ENCODE results near the gene ARHGEF40.

ARHGEF40 gene

DNA sequence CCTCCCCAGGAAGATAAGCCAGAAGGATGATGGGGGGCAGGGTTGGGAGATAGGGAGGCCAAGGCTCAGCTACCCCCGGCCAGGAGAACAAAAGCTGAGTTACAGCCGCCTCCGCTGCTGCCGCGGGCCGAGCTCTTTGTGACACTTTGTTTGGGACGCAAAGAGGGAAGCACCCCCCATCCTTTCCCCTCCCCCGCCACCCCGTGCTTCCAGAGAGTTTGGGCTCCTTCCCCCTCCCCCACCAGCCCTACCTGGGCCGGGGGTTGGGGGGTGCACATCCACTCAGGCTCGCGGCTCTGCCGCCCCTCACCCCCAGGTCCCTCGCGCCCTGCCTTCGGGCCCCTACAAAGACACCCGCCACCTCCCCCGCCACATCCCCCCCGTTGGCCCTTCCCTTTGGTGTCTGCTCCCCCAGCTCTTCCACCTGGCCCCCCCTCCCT lies 27.6 kb downstream of the ARHGEF40 start:
- Histone ChIP-seq H3K4me3 (ENCODE audit: insufficient read depth, low read length, poor library complexity, severe bottlenecking) (no peak overlapping the region), H3K27ac (ENCODE audit: low read depth, low read length) (no peak overlapping the region), H3K4me2 (ENCODE audit: low read depth, low read length, poor library complexity, severe bottlenecking) (no peak overlapping the region), H3K9me3 (ENCODE audit: insufficient read depth, low read length) (no peaks in the 10 kb centered on the region), H3K9ac (ENCODE audit: low read length) (no peak overlapping the region), H3K79me2 (ENCODE audit: insufficient read depth, low read length) (no peaks in the 10 kb centered on the region), H2AFZ (ENCODE audit: low read depth, low read length, severe bottlenecking) (no peak overlapping the region), H3K36me3 (ENCODE audit: low read length) (no peaks in the 10 kb centered on the region), H4K20me1 (ENCODE audit: low read depth, low read length) (no peaks in the 10 kb centered on the region), H3K9me2 (replicated peaks; ENCODE audit: insufficient read depth, low read length) (no peaks in the 10 kb centered on the region), H3K27me3 (ENCODE audit: low read length) (no peaks in the 10 kb centered on the region), H3F3A (ENCODE audit: insufficient read depth) (peaks cover 4% of the 10 kb centered on the region; the same call in 1 of the 2 replicates)
- TF ChIP-seq EZH2phosphoT487 (conservative IDR thresholded peaks at IDR 0.05; ENCODE audit: low read length) (no peak), CTCF (IDR thresholded peaks at IDR 0.05; ENCODE audit: insufficient read depth, low read length, poor library complexity, severe bottlenecking) (no peak)

- TF ChIP-seq EZH2phosphoT487 (conservative IDR thresholded peaks at IDR 0.05; ENCODE audit: low read length) = no peak
- no peak for TF ChIP-seq CTCF (IDR thresholded peaks at IDR 0.05; ENCODE audit: insufficient read depth, low read length, poor library complexity, severe bottlenecking)
- H3K27ac ChIP-seq (ENCODE audit: low read depth, low read length) = no peak within 1 kb of the TSS
Measured at GRCh38 chr14:21098076-21098891, 28.2 kb downstream of the ARHGEF40 start, which contains the start of gene ZNF219. Gene ZNF219 (minus strand): TSS chr14:21098655. CDS start chr14:21093591, 5,064 bp downstream.

GRCh38 chr14:21098892-21099595 lies 28.9 kb downstream of the ARHGEF40 start:
- no peak overlapping the region for H3K27ac ChIP-seq (ENCODE audit: low read depth, low read length)
- peak overlapping the region; percentile 49 for H3K9ac ChIP-seq (ENCODE audit: low read length)
- H2AFZ ChIP-seq (ENCODE audit: low read depth, low read length, severe bottlenecking) = peak overlapping the region; percentile 31

More at GRCh38 chr14:21098076-21098891, 28.2 kb downstream of the ARHGEF40 start, which contains the start of gene ZNF219:
- Histone ChIP-seq H3K4me3 (ENCODE audit: insufficient read depth, low read length, poor library complexity, severe bottlenecking) (peak within 1 kb of the TSS; percentile 52), H2AFZ (ENCODE audit: low read depth, low read length, severe bottlenecking) (peak within 1 kb of the TSS; percentile 31), H3K9ac (ENCODE audit: low read length) (peak within 1 kb of the TSS; percentile 49), H3K9me3 (ENCODE audit: insufficient read depth, low read length) (no peaks in the 10 kb centered on the region), H3K4me2 (ENCODE audit: low read depth, low read length, poor library complexity, severe bottlenecking) (peak within 1 kb of the TSS; percentile 59), H3K27me3 (ENCODE audit: low read length) (no peaks in the 10 kb centered on the region), H3K36me3 (ENCODE audit: low read length) (no peaks in the 10 kb centered on the region), H3K79me2 (ENCODE audit: insufficient read depth, low read length) (no peaks in the 10 kb centered on the region), H3F3A (ENCODE audit: insufficient read depth) (peaks cover 4% of the 10 kb centered on the region; the same call in 1 of the 2 replicates), H4K20me1 (ENCODE audit: low read depth, low read length) (no peaks in the 10 kb centered on the region), H3K9me2 (replicated peaks; ENCODE audit: insufficient read depth, low read length) (no peaks in the 10 kb centered on the region)

More at GRCh38 chr14:21098892-21099595, 28.9 kb downstream of the ARHGEF40 start:
- Histone ChIP-seq H4K20me1 (ENCODE audit: low read depth, low read length) (no peaks in the 10 kb centered on the region), H3K36me3 (ENCODE audit: low read length) (no peaks in the 10 kb centered on the region), H3K27me3 (ENCODE audit: low read length) (no peaks in the 10 kb centered on the region), H3K4me2 (ENCODE audit: low read depth, low read length, poor library complexity, severe bottlenecking) (peak overlapping the region; percentile 59), H3K79me2 (ENCODE audit: insufficient read depth, low read length) (no peaks in the 10 kb centered on the region), H3F3A (ENCODE audit: insufficient read depth) (peaks cover 4% of the 10 kb centered on the region; the same call in 1 of the 2 replicates), H3K9me2 (replicated peaks; ENCODE audit: insufficient read depth, low read length) (no peaks in the 10 kb centered on the region), H3K4me3 (ENCODE audit: insufficient read depth, low read length, poor library complexity, severe bottlenecking) (peak overlapping the region; percentile 52), H3K9me3 (ENCODE audit: insufficient read depth, low read length) (no peaks in the 10 kb centered on the region)
- no peak for TF ChIP-seq EZH2phosphoT487 (conservative IDR thresholded peaks at IDR 0.05; ENCODE audit: low read length)
- no peak for TF ChIP-seq CTCF (IDR thresholded peaks at IDR 0.05; ENCODE audit: insufficient read depth, low read length, poor library complexity, severe bottlenecking)
